Iris pigment epithelial cell (primary cell): Measurements from ENCODE around the gene AMZ1.
"Not testable (repeated sequence)": the region's sequence is repeated elsewhere in the genome, so short reads cannot be mapped to it uniquely, and the experiment has no call there.

Experiments used
- DNase-seq: peaks from one replicate; pipeline ENCODE4 v3.0.0-alpha.2; 2011; ENCODE audit warnings: low read depth

Gene AMZ1

DNA sequence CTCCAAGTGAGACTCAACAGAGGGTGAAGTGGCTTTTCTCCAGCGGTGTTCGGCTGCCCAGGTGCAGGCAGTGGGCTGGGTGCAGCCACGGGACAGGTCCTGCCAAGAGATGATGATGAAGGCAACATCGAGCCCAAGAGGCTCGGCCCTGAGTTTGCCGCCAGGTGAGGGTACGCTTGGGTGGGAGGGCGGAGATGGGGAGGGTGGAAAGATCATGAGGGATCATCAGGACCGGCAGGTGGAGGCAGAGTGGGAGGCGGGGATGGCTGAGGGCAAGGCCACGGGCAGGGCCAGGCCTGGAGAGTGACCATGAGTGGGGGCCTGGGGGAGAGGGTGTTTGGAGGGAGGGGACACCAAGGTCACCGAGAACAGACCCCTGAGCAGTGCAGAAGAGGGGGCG, 17.8 kb upstream of the AMZ1 start:
- DNase-seq = no peak

DNA sequence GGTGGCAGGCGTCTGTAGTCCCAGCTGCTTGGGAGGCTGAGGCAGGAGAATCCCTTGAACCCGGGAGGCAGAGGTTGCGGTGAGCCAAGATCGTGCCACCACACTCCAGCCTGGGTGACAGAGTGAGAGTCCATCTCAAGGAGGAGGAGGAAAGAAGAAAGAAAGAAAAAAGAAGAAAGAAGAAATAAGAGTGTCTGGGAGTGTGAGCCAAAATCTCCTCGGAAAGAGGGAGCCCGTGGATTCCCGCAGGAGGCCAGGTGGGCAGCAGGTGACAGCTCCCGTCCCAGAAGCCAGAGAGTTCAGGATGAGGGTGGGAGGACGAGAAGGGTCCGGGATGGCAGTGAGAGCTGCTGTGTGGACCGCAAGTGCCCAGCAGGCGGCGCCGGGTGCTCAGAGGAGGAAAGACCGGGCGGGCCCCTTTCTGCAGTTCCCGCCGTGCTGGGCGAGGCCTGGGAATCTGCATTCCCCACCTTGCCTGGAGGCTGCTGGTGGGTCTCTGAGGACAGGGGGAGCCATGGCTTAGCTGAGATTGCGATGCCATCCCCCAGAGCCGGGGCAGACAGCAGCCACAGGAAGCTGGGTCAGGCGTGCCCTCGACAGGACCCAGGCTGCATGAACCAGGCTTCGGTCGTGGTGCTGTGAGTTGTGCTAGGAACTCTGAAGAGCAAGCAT, 17.1 kb upstream of the AMZ1 start:
- peak; percentile 47 for DNase-seq

DNA sequence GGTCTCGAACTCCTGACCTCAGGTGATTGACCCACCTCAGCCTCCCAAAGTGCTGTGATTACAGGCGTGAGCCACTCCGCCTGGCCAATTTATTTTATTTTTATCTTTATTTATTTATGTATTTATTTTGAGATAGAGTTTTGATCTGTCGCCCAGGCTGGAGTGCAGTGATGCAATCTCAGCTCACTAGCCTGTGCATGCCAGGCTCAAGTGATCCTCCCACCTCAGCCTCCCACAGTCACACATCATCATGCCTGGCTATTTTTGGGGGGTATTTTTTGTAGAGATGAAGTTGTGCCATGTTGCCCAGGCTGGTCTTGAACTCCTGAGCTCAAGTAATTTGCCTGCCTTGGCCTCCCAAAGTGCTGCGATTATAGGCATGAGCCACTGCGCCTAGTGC, 14.8 kb upstream of the AMZ1 start:
- not testable (repeated sequence) for DNase-seq

DNA sequence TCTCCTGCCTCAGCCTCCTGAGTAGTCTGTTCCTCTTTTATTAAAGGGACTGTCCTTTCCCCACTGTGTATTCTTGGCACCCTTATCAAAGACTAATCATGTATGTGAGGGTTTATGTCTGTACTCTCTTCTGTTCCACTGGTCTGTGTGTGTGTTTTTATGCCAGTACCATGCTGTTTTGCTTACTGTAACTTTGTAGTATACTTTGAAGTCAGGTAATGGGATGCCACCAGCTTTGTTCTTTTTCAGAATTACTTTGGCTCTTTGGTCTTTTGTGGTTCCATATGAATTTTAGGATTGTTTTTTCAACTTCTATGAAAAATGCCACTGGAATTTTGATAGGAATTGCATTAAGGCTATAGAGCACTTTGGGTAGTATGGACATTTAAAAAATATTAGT, 14.1 kb upstream of the AMZ1 start:
- no peak for DNase-seq

DNA sequence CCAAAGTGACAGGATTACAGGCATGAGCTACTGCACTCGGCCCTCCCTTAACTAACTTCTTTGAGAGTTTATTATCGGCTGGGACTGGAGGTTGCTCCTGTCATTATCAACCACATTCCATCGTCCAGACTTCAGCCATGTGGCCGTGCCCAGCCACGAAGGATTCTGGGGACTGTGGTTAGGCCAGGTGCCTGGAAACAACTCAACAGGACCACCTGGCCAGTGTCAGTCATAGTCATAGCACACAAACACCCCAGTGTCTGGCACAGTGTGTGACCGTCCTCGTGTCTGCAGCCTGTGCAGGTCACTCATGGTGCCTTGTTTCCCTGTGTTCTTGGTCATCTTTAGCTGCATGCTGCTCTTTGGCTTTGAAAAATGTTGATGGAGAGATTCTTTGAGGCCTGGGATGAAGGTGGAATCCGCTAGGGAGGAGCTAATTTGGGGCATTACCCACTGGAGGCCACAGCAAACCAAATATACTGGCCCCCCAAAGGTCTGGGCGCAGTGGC, 12.7 kb upstream of the AMZ1 start:
- no peak for DNase-seq

DNA sequence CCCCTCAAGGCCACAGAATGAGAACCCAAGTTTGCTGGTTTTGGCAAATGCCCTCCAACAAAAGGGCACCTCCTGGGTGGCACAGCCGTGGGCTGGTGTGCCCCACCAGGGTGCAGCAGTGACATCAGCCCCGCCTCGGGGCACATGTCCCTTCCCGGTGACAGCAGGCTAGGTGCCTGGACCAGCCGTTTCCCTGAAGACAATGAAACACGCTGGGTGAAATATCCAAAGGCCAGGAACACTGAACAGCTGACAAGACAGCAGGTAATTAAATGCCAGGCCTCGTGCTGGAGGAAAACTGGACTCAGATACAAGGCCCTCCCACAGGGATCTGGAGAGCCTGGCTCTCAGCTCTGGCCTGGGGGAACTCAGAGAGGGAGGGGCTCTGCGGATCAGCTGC, 11.4 kb upstream of the AMZ1 start:
- not testable (repeated sequence) for DNase-seq

DNA sequence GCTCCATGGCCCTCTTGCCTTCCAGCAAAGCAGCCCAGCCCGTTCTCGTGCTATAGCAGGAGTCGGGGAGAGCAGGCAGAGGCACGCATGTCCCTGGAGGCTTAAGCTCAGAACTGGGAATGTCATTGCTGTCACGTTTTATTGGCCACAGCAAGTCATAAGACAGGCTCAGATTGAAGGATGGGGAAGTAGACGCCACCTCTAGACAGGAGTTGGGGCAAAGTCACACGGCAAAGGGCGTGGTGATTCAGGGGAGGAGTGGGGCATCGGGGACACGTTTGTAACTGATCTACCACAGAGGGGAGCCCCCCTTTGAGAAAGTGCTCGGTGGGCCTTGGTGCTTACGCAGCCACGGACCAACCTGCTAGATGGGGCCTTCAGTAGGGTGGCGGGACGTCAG, 9.5 kb upstream of the AMZ1 start:
- not testable (repeated sequence) for DNase-seq

DNA sequence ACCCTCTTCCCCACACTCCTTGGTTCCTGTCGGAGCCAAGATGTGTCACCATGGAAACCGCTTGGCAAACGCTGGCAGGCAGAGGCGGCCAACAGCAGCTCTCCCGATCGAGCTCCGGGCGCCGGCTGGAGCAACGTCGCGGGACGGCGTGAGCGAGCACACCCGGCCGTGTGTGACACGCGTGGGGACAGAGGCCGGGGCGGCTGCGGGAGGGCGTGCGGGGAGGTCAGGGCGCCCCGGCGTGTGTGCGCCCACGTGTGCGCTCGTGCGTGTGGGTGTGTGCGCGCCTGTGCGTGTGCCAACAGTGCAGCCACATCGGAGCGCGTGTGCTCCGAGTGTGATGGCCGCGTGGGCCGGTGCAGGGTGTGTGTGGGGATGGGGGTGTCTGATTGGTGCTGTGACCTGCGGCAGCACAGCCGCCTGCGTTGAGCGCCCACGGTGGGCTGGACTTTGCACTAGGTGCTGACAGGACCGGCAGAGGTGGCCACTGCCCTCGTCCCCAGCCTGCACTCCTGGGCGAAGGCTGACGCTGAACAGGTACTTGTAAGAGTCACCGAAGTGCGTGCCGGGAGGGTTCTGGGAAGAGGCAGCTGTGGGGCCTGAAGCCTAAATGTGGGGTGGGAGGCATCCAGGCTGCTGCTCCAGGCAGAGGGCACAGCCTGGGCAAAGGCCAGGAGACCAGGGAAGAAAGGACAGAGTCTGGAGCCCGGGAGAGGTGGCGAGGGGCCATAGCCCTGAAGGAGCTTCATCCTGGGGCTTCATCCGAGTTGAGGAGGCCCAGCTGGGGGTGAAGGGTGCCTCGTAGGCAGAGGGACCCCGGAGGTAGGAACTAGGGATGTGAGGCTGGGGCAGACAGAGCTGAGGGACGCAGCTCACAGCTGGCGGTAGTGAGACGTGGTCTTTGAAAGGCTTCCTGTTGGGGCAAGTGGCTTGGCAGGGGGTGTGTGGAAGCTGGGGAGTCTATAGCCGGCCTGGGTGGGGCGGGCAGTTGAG, 8.6 kb upstream of the AMZ1 start:
- not testable (repeated sequence) for DNase-seq

DNA sequence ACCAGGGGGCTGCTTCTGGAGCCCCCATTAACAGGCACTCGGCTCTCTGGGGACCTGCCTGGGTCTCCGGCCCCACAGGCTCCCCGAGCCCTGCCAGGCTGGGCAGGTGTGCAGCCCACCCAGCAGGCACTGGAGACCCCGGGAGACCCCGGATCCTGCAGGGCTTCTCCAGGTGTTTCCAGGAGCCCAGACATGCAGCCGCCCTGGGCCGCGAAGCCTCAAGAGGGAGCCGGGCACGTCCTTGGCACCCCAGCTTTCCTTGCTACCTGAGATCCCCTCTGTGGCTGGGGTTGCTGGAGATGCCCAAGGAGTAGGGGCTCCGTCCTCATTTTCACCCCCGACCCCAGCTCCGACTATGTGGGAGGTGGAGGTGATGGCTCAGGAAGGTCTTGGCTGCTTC, 7.7 kb upstream of the AMZ1 start:
- DNase-seq = no peak

DNA sequence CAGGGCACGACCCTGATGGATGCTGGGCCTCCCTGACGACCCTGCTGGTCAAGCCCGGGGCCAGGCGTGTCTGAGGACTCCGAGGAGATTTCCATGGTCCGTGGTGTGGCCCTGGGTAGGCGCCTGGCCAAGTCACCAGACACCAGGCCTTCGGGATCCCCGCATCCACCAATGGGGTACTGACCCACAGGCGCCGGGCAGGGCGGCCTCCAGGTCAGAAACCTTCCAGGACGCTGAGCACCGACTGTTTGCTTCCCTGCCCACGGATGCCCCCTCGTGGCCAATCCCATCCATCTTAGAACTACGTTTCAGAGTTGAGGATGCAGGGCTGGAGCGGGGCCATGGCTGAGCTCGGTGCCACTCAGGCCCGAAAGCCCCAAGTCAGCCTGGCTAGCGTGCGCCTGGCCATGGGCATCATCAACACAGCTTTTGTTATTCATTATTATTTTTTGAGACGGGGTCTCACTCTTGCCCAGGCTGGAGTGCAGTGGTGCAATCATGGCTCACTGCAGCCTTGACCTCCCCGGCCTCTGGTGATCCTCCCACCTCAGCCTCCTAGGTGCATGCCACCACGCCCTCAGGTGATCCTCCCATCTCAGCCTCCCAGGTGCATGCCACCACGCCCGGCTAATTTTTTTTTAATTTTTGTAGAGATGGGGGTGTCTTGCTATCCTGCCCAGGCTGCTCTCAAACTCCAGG, 7.1 kb upstream of the AMZ1 start:
- peak; percentile 49 for DNase-seq

DNA sequence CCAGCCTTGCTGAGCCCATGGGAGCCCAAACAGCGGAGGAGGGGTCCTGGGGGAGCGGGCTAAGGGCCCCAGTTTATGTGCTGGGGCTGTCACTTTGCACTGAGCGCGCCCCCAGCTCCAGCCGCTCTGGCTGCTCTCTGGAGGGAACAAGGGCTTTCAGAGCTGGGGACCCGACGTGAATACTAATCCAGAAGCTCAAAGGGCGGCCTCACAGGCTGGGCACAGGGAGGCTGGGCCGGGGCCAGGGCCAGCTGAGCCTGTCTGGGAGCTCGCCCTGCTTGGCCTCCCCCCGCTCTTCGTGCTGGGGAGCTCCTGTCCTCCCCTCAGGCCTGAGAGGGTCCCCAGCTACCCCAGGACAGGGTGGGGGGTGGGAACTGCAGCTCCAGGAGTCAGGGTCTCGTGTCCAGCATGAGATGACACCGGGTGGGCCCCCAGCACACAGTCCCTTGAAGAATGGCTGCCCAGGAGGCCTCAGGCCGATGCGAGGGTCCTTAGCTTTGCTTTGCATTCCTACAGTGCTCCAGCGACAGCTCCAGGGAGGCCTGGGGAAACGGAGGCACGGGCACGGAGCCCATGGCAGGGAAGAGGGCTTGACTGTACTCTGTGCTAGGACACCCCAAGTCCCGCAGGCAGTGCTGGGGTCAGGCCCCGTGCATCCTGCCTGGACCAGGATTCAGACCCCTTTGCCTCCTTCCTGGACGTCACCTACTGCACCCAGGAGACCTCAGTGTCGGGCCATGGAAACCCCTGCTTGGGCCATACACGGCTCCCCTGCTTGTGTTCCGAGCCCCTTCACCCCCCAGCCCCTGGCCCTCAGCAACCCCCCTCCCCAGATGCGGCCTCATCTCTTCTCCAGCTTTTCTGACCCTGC, 5.8 kb upstream of the AMZ1 start:
- DNase-seq = no peak

DNA sequence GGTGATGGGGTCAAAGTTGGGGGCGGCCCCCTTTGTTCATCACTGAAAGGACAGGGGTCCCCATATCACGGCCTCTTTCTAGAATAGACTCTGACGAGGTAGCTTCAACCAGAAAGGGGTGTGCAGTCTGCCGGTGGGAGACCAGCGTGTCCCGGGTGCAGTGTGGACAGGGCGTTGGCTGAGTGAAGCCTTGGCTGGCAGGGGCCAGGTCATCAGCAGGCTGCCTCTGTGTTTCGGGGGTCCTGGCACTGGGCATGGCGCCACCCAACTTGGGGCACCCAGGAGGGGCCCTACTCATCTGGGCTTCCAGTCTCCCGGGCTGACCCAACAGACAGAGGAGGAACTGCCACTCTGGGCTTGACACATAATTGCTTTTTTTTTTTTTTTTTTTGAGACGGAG, 3.5 kb upstream of the AMZ1 start:
- DNase-seq = no peak

DNA sequence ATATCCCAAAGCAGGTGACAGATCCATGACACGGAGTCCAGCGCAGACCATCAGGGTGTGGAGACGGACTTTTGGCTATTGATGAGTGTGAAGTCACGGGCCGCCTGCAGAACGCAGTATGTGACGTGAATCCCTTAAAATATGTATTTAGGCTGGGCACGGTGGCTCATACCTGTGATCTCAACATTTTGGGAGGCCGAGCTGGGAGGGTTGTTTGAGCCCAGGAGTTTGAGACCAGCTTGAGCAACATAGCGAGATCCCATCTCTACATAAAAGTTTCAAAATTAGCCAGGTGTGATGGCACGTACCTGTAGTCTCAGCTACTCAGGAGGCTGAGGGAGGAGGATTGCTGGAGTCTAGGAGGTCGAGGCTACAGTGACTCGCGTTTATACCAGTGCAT, 1.9 kb upstream of the AMZ1 start:
- DNase-seq = no peak

DNA sequence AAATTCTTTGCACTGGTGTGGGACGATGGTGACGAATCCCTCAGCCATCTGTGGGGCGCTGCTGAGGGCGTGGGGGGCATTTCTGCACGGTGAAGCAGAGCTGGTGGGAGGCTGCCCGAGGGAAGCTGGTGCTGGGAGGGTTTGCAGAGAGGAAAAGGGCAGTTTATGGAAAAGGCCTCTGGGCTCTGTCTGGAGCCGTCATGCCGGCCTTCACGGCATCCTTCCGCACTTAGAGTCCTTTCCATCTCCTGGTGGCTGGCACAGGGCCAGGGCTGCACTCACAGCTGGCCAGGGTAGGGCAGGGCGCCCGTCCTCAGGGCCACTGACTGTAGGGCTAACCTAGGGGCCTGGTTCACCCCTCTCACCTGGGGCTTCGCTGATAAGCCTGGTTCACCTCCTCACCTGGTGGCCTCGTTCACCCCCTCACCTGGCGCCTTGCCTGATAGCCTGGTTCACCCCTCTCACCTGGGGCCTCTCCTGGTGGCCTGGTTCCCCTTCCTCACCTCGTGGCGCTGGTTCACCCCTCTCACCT, 598 bp upstream of the AMZ1 start:
- no peak for DNase-seq

DNA sequence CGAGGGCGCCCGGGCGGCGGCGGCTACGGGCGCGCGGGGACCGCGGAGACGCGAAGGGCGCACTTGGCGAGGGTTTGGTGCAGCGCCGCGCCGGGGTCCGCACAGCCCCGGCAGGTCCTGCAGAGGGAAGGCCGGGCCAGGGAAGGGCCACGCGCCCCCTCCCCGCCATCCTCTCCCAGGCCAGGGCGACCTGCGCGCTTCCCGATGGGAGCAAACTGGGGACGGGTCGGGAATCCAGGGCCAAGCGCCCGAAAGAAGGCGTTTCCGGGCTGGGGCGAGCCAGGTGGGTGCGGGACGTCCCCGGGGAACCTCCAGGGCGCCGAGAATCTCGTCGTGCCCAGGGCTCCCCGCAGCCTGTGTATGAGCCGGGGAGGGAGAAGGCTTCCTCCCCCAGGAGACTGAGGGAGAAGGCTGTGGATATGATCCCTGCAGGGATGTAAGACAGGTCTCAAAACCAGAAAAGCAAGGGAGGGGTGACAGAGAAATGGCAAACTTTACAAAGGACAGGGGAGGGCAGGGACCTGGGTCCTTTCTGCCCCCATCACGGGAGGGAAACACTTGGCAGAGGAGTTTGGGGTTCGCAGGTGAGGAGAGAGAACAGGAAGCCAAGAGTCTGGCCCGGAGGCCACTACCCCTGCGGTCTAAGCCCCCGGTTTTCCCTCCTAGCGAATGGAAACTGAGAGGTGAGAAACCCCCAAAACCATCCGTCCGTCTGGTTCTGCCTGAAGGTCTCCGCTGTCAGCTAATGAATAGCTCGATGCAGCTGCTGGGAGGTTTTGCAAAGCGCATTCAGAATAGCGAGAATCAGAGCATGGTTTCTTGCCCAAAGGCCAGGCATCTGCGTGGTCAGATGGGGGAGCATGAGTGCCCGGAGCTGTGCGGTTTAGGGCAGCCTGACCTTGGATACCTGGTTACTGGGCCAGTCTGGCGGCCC, 674 bp downstream of the AMZ1 start:
- peak; percentile 25 for DNase-seq

DNA sequence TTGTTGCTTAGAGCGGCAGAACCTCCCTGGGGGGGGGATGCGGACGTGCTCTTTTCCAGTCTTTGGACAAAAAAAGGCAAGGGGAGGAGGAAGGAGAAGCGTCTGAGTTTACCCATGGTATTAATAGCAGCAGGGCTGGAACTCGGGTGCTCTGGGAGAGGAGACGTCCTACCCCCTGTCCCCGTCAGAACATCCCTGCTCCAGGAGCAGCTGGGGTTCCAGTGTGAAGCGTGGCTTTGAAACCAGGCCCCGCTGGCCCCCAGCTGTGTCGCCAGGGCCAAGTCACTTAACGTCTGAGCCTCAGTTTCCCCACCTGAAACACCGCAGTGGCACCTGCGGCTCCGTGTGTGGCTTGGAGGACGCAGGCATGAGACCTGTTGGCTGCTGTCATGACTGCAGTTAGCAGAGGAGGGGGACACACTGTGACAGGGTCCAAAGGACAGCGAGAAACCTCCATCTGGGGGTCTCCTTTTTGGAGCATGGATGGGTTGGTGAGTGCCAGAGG, 1.4 kb downstream of the AMZ1 start:
- DNase-seq = no peak

DNA sequence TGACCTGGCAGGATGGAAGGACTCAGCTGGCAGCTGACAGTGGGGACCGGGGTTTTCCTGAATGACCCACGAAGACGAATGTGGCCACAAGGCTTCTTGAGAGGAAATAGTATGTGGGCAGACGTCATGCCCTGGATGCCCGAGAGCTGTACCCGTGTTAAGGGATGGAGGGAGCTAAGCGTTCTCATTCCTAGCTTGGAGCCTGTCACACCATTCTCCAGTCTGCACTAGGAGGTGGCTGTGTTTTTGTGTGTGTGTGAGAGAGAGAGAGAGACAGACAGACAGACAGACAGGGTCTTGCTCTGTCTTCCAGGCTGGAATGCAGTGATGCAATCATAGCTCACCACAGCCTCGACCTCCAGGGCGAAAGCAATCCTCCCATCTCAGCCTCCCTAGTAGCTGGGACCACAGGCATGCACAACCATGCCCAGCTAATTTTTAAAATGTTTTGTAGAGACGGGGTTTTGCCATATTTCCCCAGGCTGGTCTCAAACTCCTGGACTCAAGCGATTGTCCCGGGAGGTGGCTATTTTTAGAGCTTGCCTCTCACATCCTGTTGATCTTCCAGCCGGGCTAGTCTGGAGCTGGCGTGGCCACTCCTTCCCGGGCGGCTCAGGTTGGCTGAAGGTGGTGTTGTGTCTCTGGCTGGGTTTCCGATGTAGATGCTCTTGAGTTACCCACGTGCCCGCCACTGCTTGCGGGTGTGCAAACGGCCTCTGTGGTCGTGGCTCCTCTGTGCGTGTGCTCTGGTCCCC, 2.1 kb downstream of the AMZ1 start:
- peak; percentile 80 for DNase-seq

DNA sequence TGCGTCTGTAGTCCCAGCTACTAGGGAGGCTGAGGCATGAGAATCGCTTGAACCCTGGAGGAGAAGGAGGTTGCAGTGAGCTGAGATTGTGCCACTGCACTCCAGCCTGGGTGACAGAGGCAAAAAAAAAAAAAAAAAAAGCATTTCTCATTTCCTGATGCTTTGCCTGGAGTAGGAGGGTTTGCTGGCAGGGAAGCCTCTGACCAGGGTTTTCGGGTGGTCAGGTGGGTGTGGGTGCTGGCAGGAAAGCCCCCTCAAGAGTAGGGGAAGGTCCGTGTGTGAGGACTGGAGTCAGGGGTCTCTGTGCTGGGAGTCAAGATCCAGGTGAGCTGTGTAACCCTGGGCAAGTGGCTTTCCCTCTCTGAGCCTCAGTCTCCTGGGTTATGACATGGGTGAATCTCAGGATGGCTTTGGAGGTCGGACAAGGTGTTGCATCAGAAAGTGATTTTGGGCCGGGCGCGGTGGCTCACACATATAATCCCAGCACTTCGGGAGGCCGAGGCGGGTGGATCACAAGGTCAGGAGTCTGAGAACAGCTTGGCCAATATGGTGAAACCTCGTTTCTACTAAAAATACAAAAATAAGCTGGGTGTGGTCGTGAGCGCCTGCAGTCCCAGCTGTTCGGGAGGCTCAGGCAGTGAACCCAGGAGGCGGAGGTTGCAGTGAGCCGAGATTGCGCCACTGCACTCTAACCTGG, 3.2 kb downstream of the AMZ1 start:
- DNase-seq = no peak
